Measurements from ENCODE around the gene NEDD4L.
A peak's percentile ranks its signal among the peaks of the same experiment; 100 is the strongest.

Gene NEDD4L

GRCh38 chr18:58065956-58066355 is 21.9 kb downstream of the NEDD4L start:
- Mint-ChIP-seq H3K9me3 (no peaks in the 10 kb centered on the region), H3K27me3 (ENCODE audit: low read depth, poor library complexity) (no peaks in the 10 kb centered on the region), H3K36me3 (ENCODE audit: low read depth) (peaks cover 13% of the 10 kb centered on the region), H3K27ac (no peak overlapping the region), H3K4me3 (no peak overlapping the region), H3K4me1 (peaks cover 20% of the 10 kb centered on the region)
- no peak for DNase-seq
- no peak for TF ChIP-seq CTCF (IDR thresholded peaks at IDR 0.05)

GRCh38 chr18:58067601-58068000 is 23.6 kb downstream of the NEDD4L start:
- Mint-ChIP-seq H3K27me3 (ENCODE audit: low read depth, poor library complexity) (no peaks in the 10 kb centered on the region), H3K36me3 (ENCODE audit: low read depth) (peaks cover 20% of the 10 kb centered on the region), H3K9me3 (no peaks in the 10 kb centered on the region), H3K27ac (peak overlapping the region; percentile 6), H3K4me3 (no peak overlapping the region), H3K4me1 (peaks cover 20% of the 10 kb centered on the region)
- no peak for DNase-seq
- no peak for TF ChIP-seq CTCF (IDR thresholded peaks at IDR 0.05)

GRCh38 chr18:58069099-58069498 is 25.1 kb downstream of the NEDD4L start:
- H3K9me3 Mint-ChIP-seq = no peaks in the 10 kb centered on the region
- H3K4me3 Mint-ChIP-seq = no peak overlapping the region
- peaks cover 20% of the 10 kb centered on the region for H3K4me1 Mint-ChIP-seq
- H3K27ac Mint-ChIP-seq = peak overlapping the region; percentile 70
- H3K36me3 Mint-ChIP-seq (ENCODE audit: low read depth) = peaks cover 33% of the 10 kb centered on the region
- no peaks in the 10 kb centered on the region for H3K27me3 Mint-ChIP-seq (ENCODE audit: low read depth, poor library complexity)
- no peak for DNase-seq
- TF ChIP-seq CTCF (IDR thresholded peaks at IDR 0.05) = no peak

- peaks cover 20% of the 10 kb centered on the region for H3K4me1 Mint-ChIP-seq
- peak overlapping the region; percentile 70 for H3K27ac Mint-ChIP-seq
- peaks cover 4% of the 10 kb centered on the region for H3K9me3 Mint-ChIP-seq
- H3K36me3 Mint-ChIP-seq (ENCODE audit: low read depth) = peaks cover 37% of the 10 kb centered on the region
- TF ChIP-seq CTCF (IDR thresholded peaks at IDR 0.05) = no peak
- DNase-seq = no peak
- H3K4me3 Mint-ChIP-seq = no peak overlapping the region
- no peaks in the 10 kb centered on the region for H3K27me3 Mint-ChIP-seq (ENCODE audit: low read depth, poor library complexity)
Observed at GRCh38 chr18:58069721-58070292, 25.8 kb downstream of the NEDD4L start.

- H3K4me1 Mint-ChIP-seq = peaks cover 13% of the 10 kb centered on the region
- H3K9me3 Mint-ChIP-seq = peaks cover 5% of the 10 kb centered on the region
- no peak overlapping the region for H3K27ac Mint-ChIP-seq
- no peak for DNase-seq
- no peak overlapping the region for H3K4me3 Mint-ChIP-seq
- peaks cover 37% of the 10 kb centered on the region for H3K36me3 Mint-ChIP-seq (ENCODE audit: low read depth)
- H3K27me3 Mint-ChIP-seq (ENCODE audit: low read depth, poor library complexity) = no peaks in the 10 kb centered on the region
- TF ChIP-seq CTCF (IDR thresholded peaks at IDR 0.05) = no peak
Observed at GRCh38 chr18:58076052-58076451, 32.0 kb downstream of the NEDD4L start.

GRCh38 chr18:58077329-58077728 is 33.3 kb downstream of the NEDD4L start:
- no peak overlapping the region for H3K27ac Mint-ChIP-seq
- TF ChIP-seq CTCF (IDR thresholded peaks at IDR 0.05) = no peak
- no peak overlapping the region for H3K4me3 Mint-ChIP-seq
- peaks cover 26% of the 10 kb centered on the region for H3K36me3 Mint-ChIP-seq (ENCODE audit: low read depth)
- no peak for DNase-seq
- H3K27me3 Mint-ChIP-seq (ENCODE audit: low read depth, poor library complexity) = no peaks in the 10 kb centered on the region
- peaks cover 5% of the 10 kb centered on the region for H3K9me3 Mint-ChIP-seq
- peaks cover 13% of the 10 kb centered on the region for H3K4me1 Mint-ChIP-seq

Data from nephron progenitor cell (in vitro differentiated cells).